Muscle of back (tissue), 11 donors: ENCODE measurements around the gene FXYD3. TPM values are rescaled to one million over a fixed set of nuclear protein-coding genes. Genes with fewer than 3 reads are reported as not detected.
"Not testable (repeated sequence)": the region's sequence is repeated elsewhere in the genome, so short reads cannot be mapped to it uniquely, and the experiment has no call there.

Source experiments
- DNase-seq, 3 donors: peaks; one replicate each; pipeline versions ENCODE4 v3.0.0 to v3.0.0-alpha.2; 2013
- polyA plus RNA-seq, 10 donors: library from polyadenylated mRNA; unstranded; fragments of 120-200 nt; gene quantifications; one replicate each; pipeline ENCODE4 v1.2.1, GENCODE V29; 2013; ENCODE audit not compliant: insufficient read length in 10 of 10

Gene FXYD3
- polyA plus RNA-seq, 10 donors = 0.34 to 12.8 (median 0.80) TPM; not detected in 4

DNA sequence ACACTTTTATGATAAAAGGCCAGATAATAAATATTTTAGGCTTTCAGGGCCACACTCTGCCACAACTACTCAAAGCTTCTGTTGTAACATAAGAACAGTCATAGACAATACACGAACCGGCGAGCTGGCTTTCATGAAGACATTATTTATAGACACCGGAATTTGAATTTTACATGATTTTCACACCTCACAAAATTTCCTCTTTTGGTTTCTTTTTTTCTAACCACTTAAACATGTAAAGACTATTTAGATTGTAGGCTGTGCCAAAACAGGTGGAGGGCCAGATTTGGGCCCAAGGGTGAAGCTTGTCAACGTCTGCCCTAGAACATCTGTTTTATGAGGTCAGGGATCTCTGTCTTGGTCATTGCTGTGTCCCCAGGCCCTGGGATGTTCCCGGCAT lies 29.7 kb upstream of the FXYD3 start:
- no peak for DNase-seq

DNA sequence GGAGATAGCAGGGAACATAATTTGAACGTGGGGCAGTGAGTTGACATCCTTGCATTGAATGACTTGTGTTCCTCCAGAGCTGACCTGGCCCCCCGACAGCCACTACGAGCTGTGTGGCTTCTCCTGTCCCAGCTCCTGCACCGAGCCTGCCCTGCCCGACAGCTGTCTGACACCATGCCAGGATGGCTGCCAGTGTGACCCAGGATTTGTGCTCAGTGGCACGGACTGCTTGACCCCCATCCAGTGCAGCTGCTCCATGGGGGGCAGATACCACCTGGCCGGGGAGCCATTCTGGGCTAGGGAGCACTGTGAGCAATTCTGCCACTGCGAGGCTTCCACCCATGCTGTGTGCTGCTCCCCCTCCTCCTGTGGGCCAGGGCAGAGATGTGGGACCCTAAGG lies 29.2 kb upstream of the FXYD3 start:
- DNase-seq = peak in 1 of 3 donors; percentile 20

DNA sequence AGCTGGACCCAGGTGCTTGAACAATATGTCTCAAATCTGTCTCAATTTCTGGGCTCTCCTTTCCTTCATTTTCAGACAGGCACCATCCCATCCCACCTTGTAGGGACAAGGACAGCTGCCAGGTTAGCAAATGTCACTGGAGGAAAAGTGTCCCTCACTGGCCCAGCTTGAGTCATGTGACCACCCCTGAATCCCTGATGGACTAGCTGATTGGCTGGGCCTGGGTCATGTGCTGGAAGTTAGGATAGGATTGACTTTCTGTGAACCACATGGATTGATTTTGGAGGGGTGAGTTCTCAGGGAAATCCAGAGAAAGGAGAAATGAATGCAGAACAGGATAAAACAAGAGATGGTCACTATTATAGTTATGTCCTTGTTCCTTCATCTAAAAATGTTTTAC lies 28.2 kb upstream of the FXYD3 start:
- no peak for DNase-seq

DNA sequence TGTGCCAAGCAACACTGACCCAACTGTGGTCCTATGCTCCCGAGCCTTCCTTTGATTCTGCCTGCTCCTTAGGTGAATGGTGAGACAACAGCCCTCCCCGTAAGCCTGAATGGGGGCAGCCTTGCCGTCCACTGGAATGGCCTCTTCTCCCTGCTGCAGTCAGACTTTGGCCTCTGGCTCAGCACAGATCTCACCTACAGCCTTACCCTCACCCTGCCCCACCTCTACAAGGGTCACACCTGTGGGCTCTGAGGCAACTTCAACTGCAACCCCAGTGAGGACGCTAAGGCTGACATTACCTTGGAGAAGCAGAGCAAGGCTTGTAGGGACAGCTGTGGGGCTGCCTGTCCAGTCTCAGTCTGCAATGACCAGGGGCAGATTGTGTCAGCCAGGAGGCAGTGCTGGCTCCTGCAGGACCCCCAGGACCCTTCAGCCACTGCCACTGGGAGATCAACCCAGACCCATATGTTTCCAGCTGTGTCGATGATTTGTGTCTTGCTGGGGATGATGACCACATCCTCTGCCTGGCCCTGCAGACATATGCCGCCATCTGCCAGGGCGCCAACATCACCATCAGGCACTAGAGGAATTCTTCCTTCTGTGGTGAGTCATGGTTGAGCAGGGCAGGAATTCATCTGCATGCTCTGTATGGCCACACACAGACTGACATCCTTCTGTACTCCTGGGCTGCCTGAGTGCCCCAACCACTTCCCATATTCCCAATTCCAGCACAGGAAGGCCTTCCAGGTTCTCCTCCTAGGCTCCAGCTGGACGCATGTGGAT lies 27.3 kb upstream of the FXYD3 start:
- DNase-seq = peak in 1 of 3 donors; percentile 73

- no peak for DNase-seq
Observed at GRCh38 chr19:35089554-35089953, 26.1 kb upstream of the FXYD3 start.

- no peak for DNase-seq
Observed at GRCh38 chr19:35090160-35090505, 25.5 kb upstream of the FXYD3 start.

GRCh38 chr19:35090506-35091214 lies 25.0 kb upstream of the FXYD3 start:
- peak; percentile 53 to 75 (median 58) for DNase-seq

DNA sequence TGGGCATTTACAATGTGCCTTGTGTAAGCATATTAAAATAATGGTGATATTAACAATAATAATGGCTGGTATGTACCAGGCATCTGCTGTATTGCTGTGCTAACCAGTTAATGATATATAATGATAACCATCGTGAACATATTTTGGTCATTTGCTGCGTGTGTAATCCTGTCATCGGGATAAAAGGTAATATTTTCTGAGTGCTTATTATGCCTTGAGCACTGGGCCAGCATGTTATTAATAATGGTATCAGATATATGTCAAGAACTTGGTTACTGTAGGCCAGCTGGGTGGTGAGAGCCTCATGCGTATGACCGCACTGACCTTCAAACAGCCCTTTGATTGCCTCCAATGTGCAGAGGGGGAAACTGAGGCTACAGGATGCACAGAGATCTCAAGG lies 22.2 kb upstream of the FXYD3 start:
- DNase-seq = no peak

GRCh38 chr19:35093941-35094647 lies 21.5 kb upstream of the FXYD3 start:
- no peak for DNase-seq

DNA sequence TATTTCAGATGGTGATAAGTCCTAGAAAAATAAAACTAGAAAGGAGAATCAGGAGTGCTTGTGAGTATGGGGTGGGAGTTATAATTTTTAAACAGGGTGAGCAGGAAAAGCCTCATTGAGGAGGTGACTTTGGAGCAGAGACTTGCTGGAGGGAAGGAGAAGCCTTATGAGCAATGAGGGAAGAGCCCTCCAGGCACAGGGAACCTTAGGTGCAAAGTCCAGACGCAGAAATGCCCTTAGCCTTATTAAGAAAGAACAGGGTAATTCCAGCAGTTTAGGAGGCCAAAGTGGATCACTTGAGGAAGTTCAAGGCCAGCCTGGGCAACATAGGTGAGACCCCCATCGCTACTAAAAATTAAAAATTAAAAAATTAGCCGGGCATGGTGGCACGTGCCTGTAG lies 21.0 kb upstream of the FXYD3 start:
- no peak for DNase-seq

GRCh38 chr19:35095667-35096368 lies 19.8 kb upstream of the FXYD3 start:
- no peak for DNase-seq

GRCh38 chr19:35098413-35099049 lies 17.1 kb upstream of the FXYD3 start:
- no peak for DNase-seq

DNA sequence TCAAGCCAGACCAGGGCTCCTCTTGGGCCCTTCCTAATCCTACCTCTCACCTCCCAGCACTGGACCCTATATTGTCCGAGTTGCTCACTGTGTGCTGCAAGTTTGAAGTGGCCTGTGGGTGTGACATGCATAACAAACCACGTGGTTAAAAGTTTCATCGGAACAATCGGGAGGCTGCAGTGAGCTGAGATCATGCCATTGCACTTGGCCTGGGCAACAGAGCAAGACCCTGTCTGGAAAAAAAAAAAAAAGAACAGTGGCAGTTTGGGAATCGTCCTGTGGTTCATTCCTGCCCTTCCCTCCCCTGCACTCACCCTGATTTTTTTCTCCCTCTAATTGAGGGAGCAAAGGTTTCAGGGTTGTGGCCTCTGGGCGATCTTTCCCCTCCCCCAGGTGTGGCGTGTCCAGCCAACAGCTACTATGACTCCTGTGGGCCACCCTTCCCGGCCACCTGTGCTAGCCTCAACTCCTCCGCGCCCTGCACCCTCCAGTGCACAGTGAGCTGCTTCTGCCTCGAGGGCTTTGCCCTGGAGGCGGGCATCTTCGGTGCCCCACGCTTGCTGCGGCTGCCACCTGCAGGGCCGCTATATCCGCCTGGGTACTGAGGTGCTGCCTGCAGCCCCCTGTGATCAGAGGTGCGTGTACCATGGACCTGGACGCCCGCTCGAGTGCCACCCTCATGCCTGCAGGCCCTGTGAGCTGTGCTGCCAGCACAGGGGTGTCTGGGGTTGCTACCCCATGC lies 16.3 kb upstream of the FXYD3 start:
- no peak for DNase-seq

- no peak for DNase-seq
Observed at GRCh38 chr19:35099897-35100275, 15.7 kb upstream of the FXYD3 start.

DNA sequence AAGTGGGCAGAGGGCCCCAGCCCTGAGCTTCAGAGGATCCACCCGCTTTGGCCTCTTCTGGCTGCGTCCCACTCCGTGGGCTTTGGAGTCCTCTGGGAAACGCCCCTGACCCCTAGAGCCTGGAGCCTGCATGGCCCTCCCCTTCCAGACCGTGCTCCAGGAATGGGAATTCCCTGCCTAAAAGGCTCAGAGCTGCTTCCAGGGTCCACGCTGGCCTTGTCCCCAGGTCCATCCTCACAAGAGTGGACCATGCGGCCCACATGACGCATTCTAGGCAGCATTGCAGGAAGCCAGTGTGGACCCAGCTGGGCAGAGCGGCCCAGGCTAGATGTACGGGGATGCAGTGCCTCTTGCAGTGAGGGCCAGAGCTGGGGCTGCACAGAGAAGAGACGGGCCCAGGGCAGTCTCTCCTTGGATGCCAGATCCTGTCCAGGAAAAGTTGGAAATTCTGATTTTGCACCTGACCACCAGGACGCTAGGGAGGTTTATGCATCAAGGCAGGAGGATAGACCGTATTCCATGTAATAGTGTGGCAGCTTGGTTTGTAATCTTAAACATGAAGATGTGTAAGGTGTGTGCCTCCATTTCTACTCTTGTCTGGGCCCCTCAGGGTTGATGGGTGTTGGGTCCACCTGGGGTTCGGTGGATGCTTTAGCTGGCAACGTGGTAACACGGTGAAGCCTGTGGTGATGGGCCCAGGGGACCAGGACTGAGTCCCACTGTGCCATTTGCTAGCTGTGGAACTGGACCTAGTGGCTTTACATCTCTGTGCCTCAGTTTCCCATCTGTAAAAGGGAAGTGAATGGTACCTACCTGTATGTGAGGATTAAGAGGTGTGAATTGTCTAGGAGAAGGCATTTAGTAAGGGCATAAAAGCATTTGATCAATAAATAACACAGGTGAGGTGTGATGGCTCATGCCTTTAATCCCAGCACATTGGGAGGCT lies 14.8 kb upstream of the FXYD3 start:
- DNase-seq = no peak

GRCh38 chr19:35101949-35102348 lies 13.7 kb upstream of the FXYD3 start:
- not testable (repeated sequence) for DNase-seq

DNA sequence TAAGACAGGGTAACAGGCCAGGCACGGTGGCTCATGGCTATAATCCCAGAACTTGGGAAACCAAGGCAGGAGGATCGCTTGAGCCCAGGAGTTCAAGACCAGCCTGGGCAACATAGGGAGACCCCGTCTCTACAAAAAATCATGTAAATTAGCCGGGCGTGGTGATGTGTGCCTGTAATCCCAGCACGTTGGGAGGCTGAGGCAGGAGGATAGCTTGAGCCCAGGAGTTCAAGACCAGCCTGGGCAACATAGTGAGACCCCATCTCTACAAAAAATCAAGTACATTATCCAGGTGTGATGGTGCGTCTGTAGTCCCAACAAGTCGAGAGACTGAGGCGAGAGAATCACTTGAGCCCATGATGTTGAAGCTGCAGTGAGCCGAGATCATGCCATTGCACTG lies 12.0 kb upstream of the FXYD3 start:
- DNase-seq = not testable (repeated sequence)

DNA sequence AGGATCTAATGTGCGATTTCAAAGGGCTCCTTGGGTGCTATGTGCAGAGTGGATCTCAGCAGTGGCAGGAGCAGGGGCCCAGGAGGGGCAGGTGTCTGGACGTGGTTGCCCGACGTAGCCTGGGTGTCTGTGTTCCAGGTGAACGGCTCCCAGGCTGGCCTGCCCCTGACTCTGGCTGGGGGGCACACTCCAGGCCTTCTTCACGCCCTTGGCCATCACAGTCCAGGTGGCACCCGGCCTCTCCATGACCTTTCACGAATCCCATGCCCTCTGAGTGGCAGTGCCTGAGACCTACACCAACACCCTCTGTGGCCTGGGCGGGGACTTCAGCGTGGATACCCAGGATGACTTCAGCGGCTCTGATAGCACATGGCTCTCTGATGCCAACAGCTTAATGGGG lies 11.3 kb upstream of the FXYD3 start:
- DNase-seq = no peak

GRCh38 chr19:35105047-35105410 lies 10.6 kb upstream of the FXYD3 start:
- no peak for DNase-seq
